ENCODE results near the gene SECISBP2L.

GRCh38 chr15:48992545-48992944 is 53.7 kb downstream of the SECISBP2L start:
- TF ChIP-seq CTCF (conservative IDR thresholded peaks at IDR 0.05 in 1 of 2, IDR thresholded peaks at IDR 0.05 in 1 of 2; ENCODE audit: extremely low read depth in 1 of 2, insufficient read depth in 1 of 2, low read depth in 1 of 2, low read length in 2 of 2) (no peak), EZH2 (IDR thresholded peaks at IDR 0.05; ENCODE audit: borderline replicate concordance, low read length) (no peak)
